COLO668 (cell line): ENCODE measurements around the gene SCGB1C1.
"Not testable (repeated sequence)": the region's sequence is repeated elsewhere in the genome, so short reads cannot be mapped to it uniquely, and the experiment has no call there.

Experiments
- DNase-seq: peaks from one replicate; lab custom pipeline; 2025; ENCODE audit not compliant: unreplicated experiment; lab: John Stamatoyannopoulos, UW

Gene SCGB1C1

DNA sequence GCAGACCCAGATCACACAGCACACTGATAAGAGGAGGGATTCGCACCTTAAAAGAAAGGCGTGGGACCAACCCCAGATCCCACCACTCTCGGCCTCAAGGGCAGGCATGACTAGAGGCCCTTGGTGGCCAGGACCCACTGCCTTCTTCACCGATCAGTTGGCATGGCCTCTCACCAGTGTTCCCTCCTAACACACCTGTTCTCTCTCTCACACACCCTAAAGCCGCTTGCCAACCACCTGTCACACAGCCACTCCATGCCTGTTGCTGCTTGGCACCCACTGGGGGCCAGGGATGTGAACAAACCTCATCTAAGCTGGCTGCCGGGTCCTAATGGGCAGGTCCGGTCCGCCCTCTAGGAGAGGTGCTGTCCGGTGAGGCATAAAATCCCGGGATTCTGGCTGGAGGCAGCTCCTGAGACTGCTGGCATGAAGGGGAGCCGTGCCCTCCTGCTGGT, at the start of gene SCGB1C1:
Gene SCGB1C1 (plus strand): TSS at position 405 of the 455 bp plus-strand sequence. CDS start 22 bp downstream, at position 427.
- not testable (repeated sequence) for DNase-seq

- DNase-seq, result not testable (repeated sequence)
These were observed 12.6 kb upstream of the SCGB1C1 start for GRCh38 chr11:180242-180641.

GRCh38 chr11:189200-189783, 3.6 kb upstream of the SCGB1C1 start:
- DNase-seq, result not testable (repeated sequence)

GRCh38 chr11:189843-190311, 3.0 kb upstream of the SCGB1C1 start:
- DNase-seq, result not testable (repeated sequence)

GRCh38 chr11:190546-190945, 2.3 kb upstream of the SCGB1C1 start:
- not testable (repeated sequence) for DNase-seq

DNA sequence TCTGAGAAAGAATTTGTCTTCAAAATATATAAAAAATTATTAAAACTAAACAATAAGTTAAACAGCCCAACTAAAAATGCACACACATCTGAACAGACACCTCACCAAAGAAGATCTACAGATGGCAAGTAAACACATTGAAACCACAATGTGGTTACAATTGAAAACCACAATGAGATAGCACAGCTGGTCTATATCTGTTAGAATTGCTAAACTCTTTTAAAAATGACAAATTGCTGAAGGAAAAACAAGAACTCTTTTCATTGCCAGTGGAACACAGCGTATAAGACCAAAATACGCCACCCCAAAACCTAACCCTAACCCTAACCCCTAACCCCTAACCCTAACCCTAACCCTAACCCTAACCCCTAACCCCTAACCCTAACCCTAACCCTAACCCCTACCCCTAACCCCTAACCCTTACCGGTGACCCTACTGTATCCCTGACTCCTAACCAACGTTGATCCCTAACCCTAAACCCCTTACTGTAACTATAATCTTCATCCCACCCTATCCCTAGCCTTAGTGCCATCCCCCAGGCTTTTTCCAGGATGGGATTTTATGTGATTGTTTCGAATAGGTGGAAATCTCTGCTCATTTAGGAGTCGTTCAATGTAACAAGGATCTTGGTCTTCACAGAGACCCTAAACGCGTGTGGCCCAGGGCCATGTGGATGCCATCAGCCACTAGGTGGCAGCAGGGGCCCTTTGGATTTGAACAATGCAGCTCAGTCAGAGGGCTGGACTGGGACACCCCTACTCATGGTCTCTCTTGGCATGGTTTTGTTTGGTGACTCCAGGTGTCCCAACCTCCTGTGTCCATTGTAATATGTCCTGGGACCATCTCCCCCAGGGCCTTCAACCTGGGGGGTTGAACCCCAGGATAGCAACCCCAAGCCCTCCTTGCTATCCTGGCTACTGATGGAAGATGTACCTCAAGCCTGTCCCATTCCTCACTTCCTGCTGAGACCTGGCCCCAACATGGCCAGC, 1.1 kb upstream of the SCGB1C1 start:
- DNase-seq, result not testable (repeated sequence)

DNA sequence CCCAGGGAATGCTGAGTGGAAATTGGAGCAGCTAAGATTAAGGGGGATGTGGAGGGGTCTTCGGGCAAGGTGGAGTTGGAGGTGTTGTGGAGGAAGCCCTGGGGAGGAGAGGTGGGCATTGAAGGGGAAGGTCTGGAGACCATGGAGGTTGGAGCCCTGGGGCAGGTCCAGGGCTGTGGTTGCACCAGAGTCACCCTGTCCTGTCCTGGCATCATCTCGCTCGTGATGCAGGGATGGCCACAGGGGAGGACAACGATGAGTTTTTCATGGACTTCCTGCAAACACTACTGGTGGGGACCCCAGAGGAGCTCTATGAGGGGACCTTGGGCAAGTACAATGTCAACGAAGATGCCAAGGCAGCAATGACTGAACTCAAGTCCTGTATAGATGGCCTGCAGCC, 603 bp downstream of the SCGB1C1 start:
- not testable (repeated sequence) for DNase-seq

- DNase-seq, result no peak
These were observed 4.2 kb downstream of the SCGB1C1 start for GRCh38 chr11:196786-197731.

GRCh38 chr11:197741-198235, 4.9 kb downstream of the SCGB1C1 start:
- no peak for DNase-seq

- no peak for DNase-seq
These were observed 5.4 kb downstream of the SCGB1C1 start for GRCh38 chr11:198236-198806.

GRCh38 chr11:199004-199581, 6.2 kb downstream of the SCGB1C1 start:
- no peak for DNase-seq

DNA sequence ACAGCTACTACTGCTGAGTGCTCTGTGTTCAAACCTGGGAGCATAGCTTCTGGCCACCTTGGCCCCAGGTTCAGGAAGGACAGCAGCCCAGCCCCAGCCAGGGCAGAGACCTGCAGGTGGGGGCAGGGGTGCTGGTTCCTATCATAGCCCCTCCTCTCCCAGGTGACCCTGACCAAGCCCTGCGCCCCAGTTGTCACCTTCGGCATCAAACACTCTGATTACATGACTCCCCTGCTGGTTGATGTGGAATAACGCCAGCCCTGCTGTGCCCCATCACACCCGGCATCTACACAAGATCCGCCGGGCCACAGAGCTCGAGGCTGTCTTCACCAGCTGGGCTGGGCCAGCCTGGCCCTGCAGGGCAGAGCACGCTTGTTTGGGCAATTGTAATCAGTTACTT, 6.9 kb downstream of the SCGB1C1 start:
- no peak for DNase-seq

DNA sequence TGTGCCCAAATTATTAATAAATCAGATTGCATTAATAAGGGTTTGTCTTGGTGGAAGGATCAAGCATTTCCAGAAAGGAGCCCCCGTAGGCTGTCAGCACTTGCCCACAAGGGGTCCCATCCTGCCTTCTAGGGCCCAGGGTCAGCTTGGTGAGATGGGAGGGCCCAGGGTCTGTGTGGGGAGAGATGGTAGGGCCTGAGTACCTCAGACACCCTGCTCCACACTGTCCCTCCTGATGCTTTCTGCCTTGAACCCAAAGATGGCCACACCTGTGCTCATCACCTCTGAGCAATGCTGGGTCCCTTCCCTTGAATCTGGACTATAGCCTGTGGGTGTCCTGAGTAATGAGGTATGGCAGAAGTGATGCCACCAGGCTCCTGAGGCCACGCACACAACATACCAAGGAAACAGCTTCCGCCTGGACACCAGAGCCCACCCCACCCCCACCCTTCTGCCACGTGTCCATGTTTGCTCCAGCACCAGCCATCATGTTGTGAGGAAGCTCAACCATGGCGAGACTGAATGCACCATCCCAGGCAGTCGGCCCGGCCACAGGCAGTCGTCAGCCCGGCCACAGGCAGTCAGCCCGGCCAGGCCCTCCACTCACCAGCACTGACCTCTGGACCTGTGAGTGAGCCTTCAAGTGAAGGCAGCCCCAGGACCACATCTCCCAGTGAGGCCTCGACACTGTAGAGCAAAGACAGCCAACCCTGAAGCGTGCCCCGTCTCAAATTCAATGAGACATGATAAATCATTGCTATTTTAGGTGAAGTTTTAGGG, 7.5 kb downstream of the SCGB1C1 start:
- DNase-seq, result no peak

GRCh38 chr11:201966-202365, 9.1 kb downstream of the SCGB1C1 start:
- no peak for DNase-seq

GRCh38 chr11:202490-202889, 9.6 kb downstream of the SCGB1C1 start:
- DNase-seq, result no peak

DNA sequence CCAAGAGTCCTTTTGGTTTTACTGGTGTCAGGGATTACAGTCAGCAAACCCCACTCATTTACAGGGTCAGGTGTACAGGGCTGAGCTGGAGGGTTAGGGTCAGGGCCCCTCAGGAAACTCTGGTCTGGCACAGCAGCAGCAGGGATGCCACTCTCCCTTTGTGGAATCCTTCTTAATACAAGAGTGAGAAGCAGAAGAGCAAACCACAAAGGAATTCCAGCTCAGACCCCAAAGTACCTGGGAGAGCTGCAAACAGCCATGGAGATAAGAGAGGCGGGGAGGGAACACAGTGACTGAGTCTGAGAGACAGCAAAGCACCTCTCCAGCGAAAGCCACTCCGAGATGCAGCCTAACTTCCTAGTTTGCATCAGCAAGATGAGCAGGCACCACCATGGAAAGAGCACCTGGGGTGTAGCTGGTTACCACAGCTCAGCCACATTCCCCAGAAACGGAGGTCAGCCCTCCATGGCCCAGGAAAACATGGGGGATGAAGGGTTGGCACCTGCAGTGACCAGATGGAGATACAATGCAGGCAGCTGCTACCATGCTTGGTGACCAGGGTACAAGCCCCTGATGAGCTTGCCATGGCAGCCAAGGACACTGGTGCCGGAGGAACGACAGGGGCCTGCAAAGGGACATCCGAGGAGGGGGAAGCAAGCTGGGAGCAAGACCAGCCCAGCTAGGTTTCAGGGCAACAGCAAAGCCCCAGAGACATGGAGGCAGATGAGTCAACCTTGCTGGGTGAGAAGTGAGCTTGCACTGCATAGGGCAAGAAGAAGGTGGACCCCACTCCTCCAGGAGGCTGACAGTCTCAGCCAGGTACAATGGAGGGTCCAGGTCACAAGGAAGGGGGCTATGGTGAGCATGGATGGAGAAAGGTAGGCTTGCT, 10.4 kb downstream of the SCGB1C1 start:
- no peak for DNase-seq

DNA sequence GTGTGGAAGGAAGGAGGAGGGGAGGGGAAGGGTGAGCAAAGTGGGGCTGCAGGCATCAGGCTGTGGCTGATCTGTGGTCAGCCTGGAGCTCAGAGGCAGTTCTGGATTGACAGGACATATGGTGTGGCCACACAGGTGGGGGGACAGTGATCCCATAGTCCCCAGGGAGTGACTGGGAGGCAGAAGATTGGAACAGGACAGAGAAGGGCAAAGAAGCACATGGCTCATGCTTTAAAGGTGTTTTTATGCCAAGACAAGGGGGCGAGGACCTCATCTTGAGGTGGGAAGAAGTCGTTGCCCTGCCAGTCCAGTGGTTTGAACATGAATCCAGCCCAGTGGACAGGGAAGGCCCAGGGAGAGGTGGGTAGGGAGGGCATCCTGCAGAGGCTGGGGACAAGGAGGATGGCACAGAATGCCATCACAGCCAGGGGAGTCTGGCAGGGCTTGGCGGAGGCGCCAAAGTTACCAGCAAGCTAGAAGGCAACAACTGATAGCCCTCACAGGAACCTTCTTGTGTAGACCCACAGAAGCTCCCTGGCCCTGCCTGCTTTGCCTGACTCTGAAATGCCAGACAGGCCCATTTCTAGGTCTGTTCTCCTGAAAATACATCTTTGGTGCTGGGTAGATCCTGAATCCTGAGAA, 11.2 kb downstream of the SCGB1C1 start:
- no peak for DNase-seq
